Jurkat, Clone E6-1 (cell line): Measurements from ENCODE around the gene IRX4.

ENCODE experiments used
- DNase-seq: peaks from one replicate; pipeline ENCODE4 v3.0.0-alpha.2; 2011; ENCODE audit warnings: low read depth, low spot score
- H3K4me3 ChIP-seq: 2 replicates; pipeline ENCODE4 v1.5.1; 2011; ENCODE audit warnings: mild to moderate bottlenecking, low read length, control low read depth, moderate library complexity

Gene IRX4

DNA sequence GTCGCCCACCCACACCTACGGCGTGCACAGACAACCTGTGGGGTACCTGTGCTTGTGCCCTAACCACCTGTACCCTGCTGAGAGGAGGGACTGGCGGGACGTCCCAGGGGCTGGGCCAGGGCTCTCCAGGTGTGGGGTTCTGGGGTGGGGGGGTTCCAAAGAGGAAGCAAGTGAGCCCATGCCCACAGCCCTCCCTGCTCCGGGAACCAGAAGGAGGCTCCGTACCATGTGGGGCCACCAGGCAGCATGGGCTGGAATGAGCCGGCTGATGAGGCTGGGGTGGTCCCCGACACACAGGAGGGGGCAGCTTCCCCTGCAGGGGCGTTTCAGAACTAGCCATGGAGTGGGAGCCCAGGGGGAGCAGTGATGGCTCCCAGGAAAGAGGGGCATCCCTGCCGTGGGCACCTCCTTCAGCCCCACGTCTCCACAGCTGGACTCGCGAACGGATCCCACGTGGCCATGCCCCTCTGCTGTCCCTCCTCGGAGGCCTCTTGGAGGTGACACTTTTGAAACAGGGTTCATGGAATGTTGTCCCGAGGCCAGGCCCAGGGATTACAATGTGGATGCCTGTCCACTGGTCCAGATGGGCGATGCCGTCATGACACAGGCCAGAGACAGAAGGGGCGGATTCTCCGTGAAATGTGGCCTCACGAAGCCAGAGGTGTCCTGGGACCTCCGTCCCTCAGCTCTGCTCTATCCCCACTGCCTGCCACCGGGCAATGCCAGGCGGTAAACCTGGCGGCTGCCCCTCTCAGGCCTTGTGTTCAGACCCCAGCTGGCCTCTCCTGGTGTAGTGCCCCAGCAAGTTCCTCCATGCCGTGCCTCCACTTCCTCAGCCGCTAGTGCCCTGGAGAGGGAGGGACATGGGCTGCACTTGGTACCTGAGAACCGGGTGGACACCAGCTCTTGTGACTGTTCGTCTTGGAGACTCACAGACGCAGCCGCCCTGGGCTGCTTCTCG is 33.6 kb upstream of the IRX4 start:
- H3K4me3 ChIP-seq = no peak overlapping the region
- no peak for DNase-seq

DNA sequence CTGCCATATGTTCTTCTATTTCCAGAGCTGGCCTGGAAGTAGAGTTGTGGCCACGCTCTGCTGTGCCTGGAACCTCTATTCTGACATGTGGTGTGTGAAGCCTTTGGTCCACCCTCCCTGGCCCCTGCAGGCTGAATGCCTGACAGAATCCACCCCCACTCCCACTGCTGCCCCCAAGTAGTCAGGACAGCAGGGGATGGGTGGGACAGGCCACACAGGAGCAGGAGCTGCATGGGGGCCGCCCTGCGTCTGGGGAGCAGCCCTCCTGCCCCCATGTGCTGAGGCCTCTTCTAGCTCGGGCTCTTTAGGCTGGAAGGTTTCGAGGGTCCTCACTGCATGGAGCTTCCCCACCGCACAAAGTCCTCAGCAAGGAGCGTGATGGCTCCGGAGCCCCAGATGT is 32.6 kb upstream of the IRX4 start:
- H3K4me3 ChIP-seq = no peak overlapping the region
- no peak for DNase-seq

DNA sequence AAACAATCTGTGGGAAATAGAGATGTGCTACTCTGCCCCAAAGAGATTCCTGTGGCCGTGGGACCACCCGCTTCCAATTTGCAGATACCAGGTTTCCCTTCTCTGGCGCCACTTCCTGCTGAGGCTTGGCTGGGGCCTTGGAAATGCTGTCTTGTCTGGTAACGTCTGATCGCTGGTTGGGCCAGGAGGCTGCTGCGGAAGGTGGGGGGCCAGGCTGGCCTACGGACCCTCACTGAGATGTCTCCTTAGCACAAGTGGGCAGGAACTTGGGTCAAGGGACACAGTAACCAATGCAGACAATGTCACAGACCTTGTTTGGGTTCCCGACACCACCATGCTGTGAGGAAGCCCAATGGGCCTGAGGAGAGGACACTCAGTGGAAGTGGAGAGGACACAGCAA is 31.7 kb upstream of the IRX4 start:
- no peak overlapping the region for H3K4me3 ChIP-seq
- no peak for DNase-seq

DNA sequence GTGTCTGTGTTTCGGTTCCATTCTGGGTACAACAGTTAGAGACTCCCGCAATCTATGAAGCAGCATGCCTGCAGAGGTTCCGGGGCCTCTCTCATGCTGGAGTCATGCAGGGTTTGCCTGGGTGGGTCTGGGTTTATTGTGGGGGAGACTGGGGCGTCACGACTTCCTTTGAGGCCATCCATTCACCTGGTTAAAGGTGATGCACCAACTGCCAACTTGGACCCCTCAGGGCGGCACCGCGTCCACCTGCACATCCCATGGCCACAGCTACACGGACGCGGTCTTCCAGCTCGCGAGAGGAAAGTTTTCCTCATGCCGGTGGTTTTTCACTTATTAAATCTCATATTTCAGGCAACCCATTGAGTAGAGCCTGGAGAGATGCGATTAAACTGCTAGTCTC is 30.9 kb upstream of the IRX4 start:
- no peak overlapping the region for H3K4me3 ChIP-seq
- no peak for DNase-seq

DNA sequence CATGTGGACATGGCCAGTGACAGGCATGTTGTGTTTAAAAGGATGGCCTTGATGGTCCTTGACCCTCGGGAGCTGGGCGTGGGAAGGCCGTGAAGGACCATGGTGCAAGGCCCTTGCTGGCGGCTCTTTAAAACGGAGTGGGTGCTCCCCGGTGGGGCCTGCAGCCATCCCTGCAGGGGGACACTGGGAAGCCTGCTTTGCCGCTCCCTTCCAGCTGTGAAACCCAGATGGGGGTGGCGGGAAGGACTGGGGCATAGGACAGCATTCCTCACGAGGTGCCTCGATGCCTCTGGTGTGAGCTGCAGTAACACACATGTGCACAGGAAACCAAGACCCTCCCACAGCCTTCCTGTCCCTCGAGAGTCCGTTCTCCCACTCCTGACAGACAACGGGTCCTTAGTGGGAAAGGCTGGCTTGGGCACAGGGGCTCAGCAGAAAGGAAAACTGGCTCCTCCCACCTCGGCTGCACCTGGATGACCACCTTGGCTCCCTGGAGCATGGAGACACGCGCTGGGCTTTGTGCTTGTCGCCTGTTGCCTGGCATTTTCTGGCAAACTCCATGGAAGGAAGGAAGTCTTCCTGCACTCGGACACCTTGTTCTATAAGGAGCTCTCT is 30.3 kb upstream of the IRX4 start:
- H3K4me3 ChIP-seq = no peak overlapping the region
- no peak for DNase-seq

DNA sequence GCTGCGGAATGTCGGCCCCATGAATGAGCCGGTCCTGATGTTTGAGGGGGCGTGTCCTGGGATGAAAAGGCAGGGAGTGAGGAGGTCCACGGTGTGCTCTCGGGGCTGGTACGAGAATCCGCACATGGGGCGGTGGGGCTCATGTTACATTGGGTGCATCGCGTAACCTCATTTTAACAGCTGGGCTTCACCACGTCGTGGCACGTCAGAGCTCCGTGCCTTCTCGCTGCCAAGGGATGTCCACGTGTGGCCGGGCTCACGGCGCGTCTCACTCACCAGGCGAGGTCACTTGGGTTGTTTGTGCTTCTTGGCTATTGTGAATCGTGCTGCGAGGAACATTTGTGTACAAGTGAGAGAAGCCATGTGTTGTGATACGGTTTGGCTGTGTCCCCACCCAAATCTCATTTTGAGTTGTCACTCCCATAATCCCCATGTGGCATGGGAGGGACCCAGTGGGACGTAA is 29.1 kb upstream of the IRX4 start:
- no peak for DNase-seq

DNA sequence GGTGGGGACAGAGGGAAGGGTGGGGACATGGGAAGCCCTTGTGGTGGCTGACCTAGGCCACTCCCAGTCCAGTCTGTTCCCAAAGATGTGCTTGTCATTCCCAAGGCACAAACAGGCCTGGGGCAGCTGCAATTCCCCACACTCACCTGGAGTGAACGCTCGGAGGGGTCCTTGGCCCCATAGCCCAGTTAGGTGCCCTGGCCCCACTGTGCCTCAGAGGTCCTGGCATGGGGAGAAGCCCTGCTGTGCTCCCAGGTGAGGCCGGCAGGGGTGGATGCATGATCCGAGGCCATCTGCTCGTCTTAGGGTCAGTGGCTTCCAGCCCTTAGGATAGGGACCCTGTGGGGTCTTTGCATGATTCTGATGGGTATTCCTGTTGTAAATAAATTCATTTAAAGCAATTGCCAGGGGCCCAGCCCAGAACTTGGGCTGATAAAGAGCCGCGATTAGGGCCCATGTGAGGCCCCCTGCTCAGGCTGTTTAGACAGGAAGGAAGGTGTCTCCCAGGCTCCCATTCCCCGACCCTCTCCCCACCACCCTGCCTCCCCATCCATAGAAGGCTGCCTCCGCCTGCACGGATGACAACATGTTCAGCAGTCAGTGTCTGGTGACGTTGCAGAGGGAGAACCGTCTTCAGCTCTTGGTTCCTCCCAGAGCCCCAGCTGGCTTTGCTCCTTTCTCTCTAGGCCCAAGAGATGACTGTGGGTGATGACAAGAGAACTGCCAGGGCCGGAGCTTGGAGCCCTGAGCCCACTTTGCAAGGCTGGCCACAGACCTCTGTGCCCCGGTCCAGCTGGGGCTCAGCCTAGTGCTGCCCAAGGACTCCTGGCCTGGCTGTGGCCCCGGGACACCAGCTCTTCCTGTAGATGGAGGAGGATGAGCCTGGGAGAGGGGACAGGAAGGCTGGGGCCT is 28.4 kb upstream of the IRX4 start:
- DNase-seq = no peak
- H3K4me3 ChIP-seq = no peak overlapping the region

More for the DNA sequence above, 29.1 kb upstream of the IRX4 start:
- no peak overlapping the region for H3K4me3 ChIP-seq

DNA sequence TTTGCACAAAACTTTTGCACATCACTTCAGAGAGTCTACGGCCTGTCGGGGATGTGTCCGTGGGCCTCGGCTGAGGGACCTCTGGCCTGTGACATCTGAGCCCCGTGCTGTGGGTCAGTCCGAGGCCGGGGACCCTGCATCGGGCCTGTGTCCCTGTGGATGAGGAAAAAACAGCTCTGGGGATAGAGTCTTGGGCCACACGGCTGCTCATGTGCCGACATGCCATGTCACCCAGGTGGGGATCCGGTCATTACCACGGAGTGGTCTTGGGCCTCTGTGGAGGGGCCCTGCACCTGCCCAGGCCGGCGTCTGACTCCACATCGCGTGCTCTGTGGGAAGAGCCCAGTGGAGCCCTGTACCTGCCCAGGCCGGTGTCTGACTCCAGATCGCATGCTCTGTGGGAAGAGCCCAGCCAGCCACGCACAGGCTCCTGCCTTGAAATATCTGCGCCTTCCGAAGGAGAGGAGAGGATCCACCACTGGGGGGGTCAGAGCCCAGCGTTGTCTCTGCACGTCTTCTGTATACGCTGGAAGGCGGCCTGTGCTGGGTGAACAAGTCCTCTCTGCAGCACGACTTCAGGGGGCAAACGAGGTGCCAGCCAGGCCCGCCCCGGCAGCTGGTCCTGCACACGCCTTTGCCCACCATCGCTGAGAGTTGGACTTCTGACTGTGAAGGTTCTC is 27.5 kb upstream of the IRX4 start:
- no peak for DNase-seq
- H3K4me3 ChIP-seq = no peak overlapping the region

DNA sequence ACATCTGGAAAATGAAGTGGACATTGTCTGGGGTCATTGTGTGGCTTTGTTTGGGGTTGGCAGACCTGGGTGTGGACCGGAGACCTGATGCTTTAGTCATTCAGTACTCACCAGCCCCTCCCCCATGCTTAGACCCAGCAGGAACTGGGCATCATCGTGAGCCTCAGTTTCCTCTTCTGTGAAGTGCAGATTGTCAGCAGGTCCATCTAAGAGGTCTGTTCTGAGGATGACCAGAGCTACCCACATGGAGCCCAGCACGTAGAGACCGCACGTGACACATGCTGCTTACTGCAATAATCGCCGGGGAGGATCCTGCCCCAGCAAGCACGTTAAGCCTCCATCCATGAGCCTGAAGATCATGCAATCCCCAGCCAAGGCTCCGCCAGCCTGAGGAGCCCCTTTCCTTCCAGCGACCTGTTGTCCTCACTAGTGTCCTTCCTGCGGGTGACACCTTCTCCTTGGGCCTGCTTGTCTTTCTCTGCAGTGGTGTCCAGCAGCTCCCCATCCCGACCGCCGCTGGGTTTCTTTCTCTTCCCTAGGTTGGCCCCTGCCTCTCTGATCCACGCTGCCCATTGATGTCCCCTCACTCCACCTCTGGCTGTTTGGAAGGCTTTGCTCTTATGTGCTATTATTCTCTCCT is 26.7 kb upstream of the IRX4 start:
- DNase-seq = no peak
- H3K4me3 ChIP-seq = no peak overlapping the region

DNA sequence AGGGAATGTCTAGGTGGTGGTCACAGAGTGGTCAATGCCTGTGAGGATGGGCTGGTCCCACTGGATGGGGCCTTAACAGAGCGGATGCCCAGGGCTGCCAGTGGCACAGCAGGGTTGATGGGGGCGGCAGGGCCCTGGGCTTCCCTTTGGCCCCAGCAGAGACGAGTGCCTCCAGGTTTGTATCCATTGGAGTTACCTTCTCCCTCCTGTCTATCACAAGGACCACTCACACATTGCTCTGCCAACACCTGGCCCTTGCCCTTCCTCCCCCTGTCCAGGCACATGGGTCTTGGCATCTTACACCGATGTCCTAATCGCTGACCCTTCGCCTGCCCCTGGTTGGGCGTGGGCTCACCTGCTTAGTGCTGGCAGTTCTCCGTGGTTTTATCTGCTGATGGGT is 26.2 kb upstream of the IRX4 start:
- no peak overlapping the region for H3K4me3 ChIP-seq
- no peak for DNase-seq

DNA sequence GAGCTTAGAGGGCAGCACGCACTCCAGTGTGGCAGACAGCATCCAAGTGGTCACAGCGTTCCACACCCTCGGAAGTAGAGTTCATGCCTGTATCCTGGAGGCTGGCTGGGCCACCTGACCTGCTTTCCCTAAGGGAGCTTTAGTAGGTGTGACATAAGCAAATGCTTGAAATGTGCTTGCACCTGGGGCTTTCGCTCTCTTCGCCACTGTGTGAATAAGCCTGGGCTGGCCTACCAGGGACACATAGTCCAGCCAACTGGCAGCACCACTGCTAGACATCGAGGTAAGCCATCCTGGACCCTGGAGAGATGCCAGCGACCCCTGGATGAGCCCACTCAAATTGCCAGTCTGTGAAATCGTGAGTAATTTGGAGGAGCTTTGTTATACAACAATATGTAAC is 24.9 kb upstream of the IRX4 start:
- no peak overlapping the region for H3K4me3 ChIP-seq
- no peak for DNase-seq

DNA sequence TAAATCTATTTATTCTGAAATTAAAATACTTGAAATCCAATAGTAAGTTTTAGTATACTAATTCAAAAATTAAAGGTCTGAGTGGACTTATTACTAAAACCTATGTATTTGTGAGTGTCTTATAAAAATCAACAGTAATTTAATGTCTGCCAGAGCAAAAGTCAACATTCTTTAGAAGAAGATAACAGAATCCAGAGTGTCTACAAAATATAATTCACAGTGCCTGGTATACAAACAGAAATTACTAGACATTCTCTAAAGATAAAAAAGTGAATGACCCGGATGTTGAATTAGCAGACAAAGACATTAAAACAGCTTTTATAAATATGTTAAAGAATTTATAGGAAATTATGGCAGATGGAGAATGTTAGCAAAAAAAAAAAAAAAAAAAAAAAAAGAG is 22.4 kb upstream of the IRX4 start:
- no peak for DNase-seq
- no peak overlapping the region for H3K4me3 ChIP-seq

DNA sequence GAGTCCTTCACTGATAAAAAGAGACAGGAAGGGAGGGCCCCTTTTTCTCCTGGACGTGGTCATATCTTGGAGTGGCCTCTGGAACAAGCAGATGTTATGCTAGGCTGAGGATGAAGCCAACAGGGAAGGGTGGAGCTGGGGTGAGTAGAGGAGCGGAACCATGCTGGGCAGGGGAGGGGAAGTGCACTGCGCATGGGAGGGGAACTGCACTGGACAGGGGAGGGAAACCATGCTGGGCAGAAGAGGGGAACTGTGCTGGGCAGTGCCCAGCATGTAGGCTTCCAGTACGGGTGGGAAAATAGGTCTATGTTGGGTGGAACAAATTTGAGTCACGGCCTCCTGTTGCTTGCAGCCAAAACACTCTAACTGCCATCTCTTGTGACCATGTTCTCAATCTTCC is 19.3 kb upstream of the IRX4 start:
- no peak overlapping the region for H3K4me3 ChIP-seq
- no peak for DNase-seq

DNA sequence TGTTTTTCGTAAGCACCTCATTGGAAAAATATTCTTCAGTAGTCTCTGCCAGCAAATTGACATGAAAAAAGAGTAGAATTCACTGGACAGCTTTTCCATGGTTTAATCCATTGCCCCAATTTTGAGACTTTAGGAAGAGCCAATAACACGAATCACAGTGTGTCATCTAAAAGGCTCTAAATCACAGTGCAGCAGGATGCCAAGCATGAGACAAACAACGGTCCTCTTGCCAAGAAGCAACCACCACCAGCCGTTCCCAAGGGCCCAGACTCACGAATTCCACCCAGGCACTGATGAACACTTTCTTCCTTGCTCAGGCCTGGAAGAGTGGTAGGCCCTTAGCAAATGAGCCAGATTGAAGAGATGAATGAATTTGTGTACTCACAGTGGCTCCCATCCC is 18.3 kb upstream of the IRX4 start:
- no peak for DNase-seq

DNA sequence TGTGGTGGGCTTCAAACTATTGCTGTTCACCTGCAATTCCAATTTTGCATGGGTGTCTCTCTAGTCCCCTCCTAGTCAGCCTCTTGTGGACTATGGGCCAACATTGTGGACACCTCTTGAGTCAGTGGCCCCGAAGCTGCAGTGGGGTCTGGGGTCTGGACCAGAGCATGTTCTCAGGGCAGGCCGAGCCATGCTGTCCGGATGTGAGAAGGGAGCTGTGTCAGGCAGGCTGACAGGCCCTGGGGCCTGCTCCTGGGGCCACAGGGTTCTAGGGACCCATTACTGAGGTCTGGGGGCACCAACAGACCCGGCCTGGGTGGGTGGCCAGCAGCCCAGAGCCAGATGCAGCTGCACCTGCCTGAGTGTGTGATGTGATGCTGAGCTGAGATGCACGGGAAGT is 16.5 kb upstream of the IRX4 start:
- DNase-seq = no peak
- no peak overlapping the region for H3K4me3 ChIP-seq

More for the DNA sequence above, 18.3 kb upstream of the IRX4 start:
- H3K4me3 ChIP-seq = no peak overlapping the region

DNA sequence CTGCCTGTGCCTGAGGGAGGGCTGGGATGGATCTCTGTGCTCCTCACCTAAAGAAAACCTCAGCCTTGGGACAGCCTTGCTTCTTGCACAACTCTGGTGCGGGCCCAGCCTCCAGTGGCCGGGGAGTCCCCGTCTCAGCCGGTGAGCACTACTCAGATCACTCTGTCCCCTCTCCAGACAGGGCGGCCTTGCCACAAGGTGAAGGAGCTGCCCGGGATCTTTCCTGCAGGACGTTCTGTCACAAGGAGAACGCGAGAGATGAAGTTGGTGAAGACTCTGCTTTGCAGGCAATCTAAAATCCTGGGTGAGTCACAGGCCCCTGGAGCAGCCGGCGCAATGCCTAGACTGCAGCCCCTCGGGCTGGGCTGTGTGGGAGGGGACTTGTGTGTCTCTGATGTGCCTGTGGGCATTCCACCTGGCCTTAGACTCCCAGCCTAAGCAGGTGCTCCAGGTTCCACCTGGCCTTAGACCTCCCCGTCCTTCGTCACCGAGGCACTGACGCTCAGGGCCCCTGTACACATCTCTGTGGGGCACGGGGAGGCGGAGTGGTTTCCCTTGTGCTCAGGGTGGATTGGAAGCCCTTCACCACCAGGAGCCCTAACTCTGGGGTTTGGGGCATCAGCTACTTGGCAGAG is 15.2 kb upstream of the IRX4 start:
- no peak for DNase-seq
- no peak overlapping the region for H3K4me3 ChIP-seq

DNA sequence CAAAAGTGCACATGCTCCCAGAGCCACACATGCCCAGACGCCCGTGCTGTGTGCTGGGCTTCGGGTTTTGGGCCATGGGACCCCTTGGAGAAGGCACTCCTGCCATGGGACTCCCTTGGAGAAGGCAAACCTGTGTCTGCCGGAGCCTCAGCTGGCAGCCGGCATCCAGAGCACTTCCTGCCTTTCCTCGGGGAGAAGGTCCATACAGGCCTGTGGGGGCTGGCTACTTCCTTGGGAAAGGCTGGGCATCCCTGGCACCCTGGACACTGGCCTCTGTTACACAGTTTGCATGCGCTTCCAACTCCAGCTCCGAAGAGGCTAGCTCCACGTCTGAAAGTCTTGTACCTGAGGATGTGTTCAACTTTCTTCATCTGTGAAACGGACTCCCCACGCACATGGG is 14.7 kb upstream of the IRX4 start:
- no peak for DNase-seq
- no peak overlapping the region for H3K4me3 ChIP-seq
